22Rv1 (cell line): Measurements from ENCODE around the gene NAXD.

Experiments
- ZFX ChIP-seq: fragments of 450-650 bp; IDR thresholded peaks from 2 replicates; pipeline ENCODE4 v1.6.1; 2017; ENCODE audit warnings: antibody characterized with exemption, borderline replicate concordance
- TF ChIP-seq, protein P1 (sequence below): fragments of 450-650 bp; IDR thresholded peaks from 2 replicates; pipeline ENCODE4 v1.5.1; 2017; ENCODE audit warnings: mild to moderate bottlenecking

- TF ChIP-seq, protein P1, sequence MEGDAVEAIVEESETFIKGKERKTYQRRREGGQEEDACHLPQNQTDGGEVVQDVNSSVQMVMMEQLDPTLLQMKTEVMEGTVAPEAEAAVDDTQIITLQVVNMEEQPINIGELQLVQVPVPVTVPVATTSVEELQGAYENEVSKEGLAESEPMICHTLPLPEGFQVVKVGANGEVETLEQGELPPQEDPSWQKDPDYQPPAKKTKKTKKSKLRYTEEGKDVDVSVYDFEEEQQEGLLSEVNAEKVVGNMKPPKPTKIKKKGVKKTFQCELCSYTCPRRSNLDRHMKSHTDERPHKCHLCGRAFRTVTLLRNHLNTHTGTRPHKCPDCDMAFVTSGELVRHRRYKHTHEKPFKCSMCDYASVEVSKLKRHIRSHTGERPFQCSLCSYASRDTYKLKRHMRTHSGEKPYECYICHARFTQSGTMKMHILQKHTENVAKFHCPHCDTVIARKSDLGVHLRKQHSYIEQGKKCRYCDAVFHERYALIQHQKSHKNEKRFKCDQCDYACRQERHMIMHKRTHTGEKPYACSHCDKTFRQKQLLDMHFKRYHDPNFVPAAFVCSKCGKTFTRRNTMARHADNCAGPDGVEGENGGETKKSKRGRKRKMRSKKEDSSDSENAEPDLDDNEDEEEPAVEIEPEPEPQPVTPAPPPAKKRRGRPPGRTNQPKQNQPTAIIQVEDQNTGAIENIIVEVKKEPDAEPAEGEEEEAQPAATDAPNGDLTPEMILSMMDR = no peak
- TF ChIP-seq ZFX = no peak
Measured at GRCh38 chr13:110657196-110657595, 41.9 kb downstream of the NAXD start.
